Neural cell (in vitro differentiated cells): ENCODE measurements around the gene ENOX1. TPM values are rescaled to one million over a fixed set of nuclear protein-coding genes. Genes with fewer than 3 reads are reported as not detected.

Experiments used
- H2AFZ ChIP-seq: fragments of 200-600, 300-800 bp; sonication (generic), shearing (Covaris generic); 2 replicates; pipeline ENCODE4 v1.6.0; 2014; ENCODE audit warnings: low read depth, mild to moderate bottlenecking, antibody characterized with exemption, low read length, moderate library complexity
- H3F3A ChIP-seq: fragments of 200-600 bp; shearing (Covaris generic); 2 replicates; pipeline ENCODE4 v1.6.1; 2016; ENCODE audit warnings: mild to moderate bottlenecking, moderate library complexity, mixed read lengths, antibody characterized with exemption, low read length; ENCODE audit not compliant: insufficient read depth, poor library complexity, severe bottlenecking
- H3K27ac ChIP-seq: fragments of 200-600, 300-800 bp; sonication (generic), shearing (Covaris generic); 2 replicates; pipeline ENCODE4 v1.5.1; 2014; ENCODE audit warnings: mild to moderate bottlenecking, low read length, moderate library complexity
- H3K27me3 ChIP-seq: fragments of 300-800, 200-600 bp; sonication (generic), shearing (Covaris generic); 2 replicates; pipeline ENCODE4 v1.6.0; 2014; ENCODE audit warnings: mild to moderate bottlenecking, low read depth, low read length, moderate library complexity; ENCODE audit not compliant: insufficient read depth
- H3K36me3 ChIP-seq: fragments of 300-800, 200-600 bp; sonication (generic), shearing (Covaris generic); 2 replicates; pipeline ENCODE4 v1.5.1; 2014; ENCODE audit warnings: mild to moderate bottlenecking, antibody characterized with exemption, low read length, moderate library complexity; ENCODE audit not compliant: insufficient read depth
- H3K4me2 ChIP-seq: fragments of 300-800, 200-600 bp; sonication (generic), shearing (Covaris generic); 2 replicates; pipeline ENCODE4 v1.6.0; 2014; ENCODE audit warnings: mild to moderate bottlenecking, low read length
- H3K4me3 ChIP-seq: fragments of 300-800, 200-600 bp; sonication (generic), shearing (Covaris generic); 2 replicates; pipeline ENCODE4 v1.5.1; 2014; ENCODE audit warnings: mild to moderate bottlenecking, low read length, moderate library complexity
- H3K79me2 ChIP-seq: fragments of 200-600 bp; shearing (Covaris generic); replicated peaks from 2 replicates; pipeline ENCODE4 v1.6.0; 2014; ENCODE audit warnings: mild to moderate bottlenecking, low read length, moderate library complexity; ENCODE audit not compliant: insufficient read depth
- H3K9ac ChIP-seq: fragments of 300-800, 200-600 bp; sonication (generic), shearing (Covaris generic); 2 replicates; pipeline ENCODE4 v1.6.1; 2016; ENCODE audit warnings: mild to moderate bottlenecking, low read length, mixed read lengths
- H3K9me2 ChIP-seq: fragments of 200-600 bp; shearing (Covaris generic); 2 replicates; pipeline ENCODE4 v1.6.1; 2016; ENCODE audit warnings: mild to moderate bottlenecking, low read length, mixed read lengths; ENCODE audit not compliant: insufficient read depth
- H3K9me3 ChIP-seq: fragments of 200-600, 300-800 bp; sonication (generic), shearing (Covaris generic); 2 replicates; pipeline ENCODE4 v1.6.1; 2016; ENCODE audit warnings: mild to moderate bottlenecking, mixed run types, low read length, moderate library complexity, mixed read lengths
- H4K20me1 ChIP-seq: fragments of 200-600 bp; shearing (Covaris generic); 2 replicates; pipeline ENCODE4 v1.6.1; 2016; ENCODE audit warnings: mild to moderate bottlenecking, mixed run types; ENCODE audit not compliant: insufficient read depth
- CTCF ChIP-seq: fragments of 450-650 bp; IDR thresholded peaks from 2 replicates; pipeline ENCODE4 v1.5.1; 2014; ENCODE audit warnings: antibody characterized with exemption, mild to moderate bottlenecking, moderate library complexity; ENCODE audit not compliant: poor library complexity, severe bottlenecking
- EP300 ChIP-seq: fragments of 450-650 bp; conservative IDR thresholded peaks from 2 replicates; pipeline ENCODE4 v1.6.1; 2014; ENCODE audit warnings: antibody characterized with exemption, mild to moderate bottlenecking, moderate library complexity; ENCODE audit not compliant: poor library complexity, severe bottlenecking
- EZH2 ChIP-seq: fragments of 200-600, 300-800 bp; shearing (Covaris generic), sonication (generic); IDR thresholded peaks from 2 replicates; pipeline ENCODE4 v1.6.1; 2014; ENCODE audit warnings: antibody characterized with exemption, low read length, borderline replicate concordance, mild to moderate bottlenecking; ENCODE audit not compliant: insufficient read depth, poor library complexity, severe bottlenecking
- MXI1 ChIP-seq: fragments of 450-650 bp; conservative IDR thresholded peaks from 2 replicates; pipeline ENCODE4 v1.6.1; 2014; ENCODE audit warnings: antibody characterized with exemption, mild to moderate bottlenecking; ENCODE audit not compliant: poor library complexity, severe bottlenecking
- POLR2AphosphoS5 ChIP-seq: IDR thresholded peaks from 2 replicates; pipeline ENCODE4 v1.6.1; 2012
- RAD21 ChIP-seq: fragments of 450-650 bp; conservative IDR thresholded peaks from 2 replicates; pipeline ENCODE4 v1.6.1; 2014; ENCODE audit warnings: antibody characterized with exemption, mild to moderate bottlenecking, moderate library complexity
- REST ChIP-seq: IDR thresholded peaks from 2 replicates; pipeline ENCODE4 v1.6.1; 2012; ENCODE audit warnings: borderline replicate concordance
- SMC3 ChIP-seq: fragments of 450-650 bp; conservative IDR thresholded peaks from 2 replicates; pipeline ENCODE4 v1.6.1; 2014; ENCODE audit warnings: antibody characterized with exemption, mild to moderate bottlenecking, moderate library complexity; ENCODE audit not compliant: poor library complexity
- TAF1 ChIP-seq: IDR thresholded peaks from 2 replicates; pipeline ENCODE4 v1.6.1; 2012; ENCODE audit warnings: low read depth
- polyA plus RNA-seq: library from polyadenylated mRNA; depleted of rRNA; stranded (reverse); fragments of >200 nt; gene quantifications from 2 replicates; pipeline ENCODE4 v1.2.3, GENCODE V29; 2014

The ENOX1 gene
- polyA plus RNA-seq, 1 donor from 2014 or later: 42.6 TPM

- H3K36me3 ChIP-seq: no peaks in the 10 kb centered on the region
- H3K4me3 ChIP-seq: no peak overlapping the region
- no peaks in the 10 kb centered on the region for H4K20me1 ChIP-seq
- no peaks in the 10 kb centered on the region for H3K79me2 ChIP-seq
- no peaks in the 10 kb centered on the region for H3K9me3 ChIP-seq
- no peak overlapping the region for H3K9ac ChIP-seq
- H3K4me2 ChIP-seq: no peak overlapping the region
- TF ChIP-seq POLR2AphosphoS5 (no peak), REST (no peak), EZH2 (no peak), RAD21 (no peak), MXI1 (no peak), EP300 (no peak), SMC3 (no peak), CTCF (no peak)
- no peak overlapping the region for H2AFZ ChIP-seq
- no peaks in the 10 kb centered on the region for H3K9me2 ChIP-seq
- H3F3A ChIP-seq: no peaks in the 10 kb centered on the region
- H3K27me3 ChIP-seq: no peaks in the 10 kb centered on the region
- H3K27ac ChIP-seq: no peak overlapping the region
Measured at GRCh38 chr13:43301346-43301969, 485.3 kb downstream of the ENOX1 start.

DNA sequence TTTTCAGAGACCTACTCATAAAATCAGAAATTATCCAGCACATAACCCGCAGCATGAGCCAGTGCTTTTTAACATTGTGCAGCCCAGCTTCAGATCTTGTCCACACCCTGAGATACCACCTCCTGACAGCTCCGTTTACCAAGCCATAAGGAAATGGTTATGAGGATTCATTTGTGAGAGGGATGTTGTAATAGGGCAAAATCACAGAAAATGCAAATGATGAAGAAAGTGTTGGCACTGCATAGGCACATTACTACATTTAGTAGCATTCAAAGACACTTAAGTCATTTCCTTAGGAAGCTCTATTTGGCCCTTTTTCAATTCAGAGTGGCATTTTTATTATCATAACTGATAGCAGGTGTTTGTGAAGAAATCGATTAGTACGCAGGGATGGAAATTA, 485.9 kb downstream of the ENOX1 start:
- Histone ChIP-seq H3K27me3 (no peaks in the 10 kb centered on the region), H2AFZ (no peak overlapping the region), H3K36me3 (no peaks in the 10 kb centered on the region), H3K9me3 (no peaks in the 10 kb centered on the region), H3K27ac (no peak overlapping the region), H3K9ac (no peak overlapping the region), H3K4me3 (no peak overlapping the region), H3F3A (no peaks in the 10 kb centered on the region), H3K4me2 (no peak overlapping the region), H3K9me2 (no peaks in the 10 kb centered on the region), H3K79me2 (no peaks in the 10 kb centered on the region), H4K20me1 (no peaks in the 10 kb centered on the region)
- TF ChIP-seq SMC3 (no peak), CTCF (no peak), EP300 (no peak), TAF1 (no peak), POLR2AphosphoS5 (no peak), RAD21 (no peak), EZH2 (no peak), MXI1 (no peak), REST (no peak)
